ENCODE data around the gene ANTKMT. TPM values are rescaled to one million over a fixed set of nuclear protein-coding genes. Genes with fewer than 3 reads are reported as not detected.
A peak's percentile ranks its signal among the peaks of the same experiment; 100 is the strongest.

Gene ANTKMT
- polyA plus RNA-seq, 1 donor from 2014 or later: 73.4 TPM

DNA sequence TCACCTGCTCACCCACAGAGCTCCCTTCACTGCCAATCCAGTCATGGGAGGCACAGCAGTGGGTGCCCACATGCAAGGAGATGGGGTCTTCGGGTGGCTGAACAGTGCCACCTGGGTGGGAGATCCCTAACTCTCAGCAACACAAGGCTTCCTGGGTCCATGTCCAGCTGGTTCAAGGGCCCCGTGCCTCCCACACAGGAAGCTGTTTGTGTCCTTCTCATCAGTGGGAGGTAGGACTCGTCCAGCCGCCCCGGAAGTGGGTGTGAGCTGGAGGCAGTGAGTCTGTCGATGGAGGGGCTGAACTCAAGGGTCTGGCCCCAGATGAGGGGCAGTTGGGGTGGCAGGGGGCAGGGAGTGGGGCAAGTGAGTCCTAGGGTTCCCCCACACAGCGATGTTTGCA, 16.9 kb upstream of the ANTKMT start:
- no peak overlapping the region for H3K27ac ChIP-seq (ENCODE audit: low read length)
- peaks cover 49% of the 10 kb centered on the region for H4K20me1 ChIP-seq (ENCODE audit: insufficient read depth)
- no peaks in the 10 kb centered on the region for H3K36me3 ChIP-seq (ENCODE audit: insufficient read depth, low read length)
- peak overlapping the region; percentile 89 for H3K9ac ChIP-seq (ENCODE audit: low read length)
- peaks cover 31% of the 10 kb centered on the region for H3K27me3 ChIP-seq (ENCODE audit: insufficient read depth, low read depth, low read length)
- H3K9me3 ChIP-seq (ENCODE audit: low read length): no peaks in the 10 kb centered on the region
- peak overlapping the region; percentile 96 for H3K4me3 ChIP-seq (ENCODE audit: low read length)
- TF ChIP-seq EP300 (conservative IDR thresholded peaks at IDR 0.05; ENCODE audit: poor library complexity, severe bottlenecking): no peak
- TF ChIP-seq RAD21 (conservative IDR thresholded peaks at IDR 0.05): no peak
- no peak for TF ChIP-seq POLR2AphosphoS5 (IDR thresholded peaks at IDR 0.05)
- TF ChIP-seq, protein P1, sequence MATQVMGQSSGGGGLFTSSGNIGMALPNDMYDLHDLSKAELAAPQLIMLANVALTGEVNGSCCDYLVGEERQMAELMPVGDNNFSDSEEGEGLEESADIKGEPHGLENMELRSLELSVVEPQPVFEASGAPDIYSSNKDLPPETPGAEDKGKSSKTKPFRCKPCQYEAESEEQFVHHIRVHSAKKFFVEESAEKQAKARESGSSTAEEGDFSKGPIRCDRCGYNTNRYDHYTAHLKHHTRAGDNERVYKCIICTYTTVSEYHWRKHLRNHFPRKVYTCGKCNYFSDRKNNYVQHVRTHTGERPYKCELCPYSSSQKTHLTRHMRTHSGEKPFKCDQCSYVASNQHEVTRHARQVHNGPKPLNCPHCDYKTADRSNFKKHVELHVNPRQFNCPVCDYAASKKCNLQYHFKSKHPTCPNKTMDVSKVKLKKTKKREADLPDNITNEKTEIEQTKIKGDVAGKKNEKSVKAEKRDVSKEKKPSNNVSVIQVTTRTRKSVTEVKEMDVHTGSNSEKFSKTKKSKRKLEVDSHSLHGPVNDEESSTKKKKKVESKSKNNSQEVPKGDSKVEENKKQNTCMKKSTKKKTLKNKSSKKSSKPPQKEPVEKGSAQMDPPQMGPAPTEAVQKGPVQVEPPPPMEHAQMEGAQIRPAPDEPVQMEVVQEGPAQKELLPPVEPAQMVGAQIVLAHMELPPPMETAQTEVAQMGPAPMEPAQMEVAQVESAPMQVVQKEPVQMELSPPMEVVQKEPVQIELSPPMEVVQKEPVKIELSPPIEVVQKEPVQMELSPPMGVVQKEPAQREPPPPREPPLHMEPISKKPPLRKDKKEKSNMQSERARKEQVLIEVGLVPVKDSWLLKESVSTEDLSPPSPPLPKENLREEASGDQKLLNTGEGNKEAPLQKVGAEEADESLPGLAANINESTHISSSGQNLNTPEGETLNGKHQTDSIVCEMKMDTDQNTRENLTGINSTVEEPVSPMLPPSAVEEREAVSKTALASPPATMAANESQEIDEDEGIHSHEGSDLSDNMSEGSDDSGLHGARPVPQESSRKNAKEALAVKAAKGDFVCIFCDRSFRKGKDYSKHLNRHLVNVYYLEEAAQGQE (IDR thresholded peaks at IDR 0.05; ENCODE audit: borderline replicate concordance): no peak
- TF ChIP-seq TAF1 (IDR thresholded peaks at IDR 0.05; ENCODE audit: low read depth): no peak
- no peak for TF ChIP-seq EZH2 (IDR thresholded peaks at IDR 0.05; ENCODE audit: borderline replicate concordance, insufficient read depth, low read length, poor library complexity, severe bottlenecking)
- TF ChIP-seq, protein P2, sequence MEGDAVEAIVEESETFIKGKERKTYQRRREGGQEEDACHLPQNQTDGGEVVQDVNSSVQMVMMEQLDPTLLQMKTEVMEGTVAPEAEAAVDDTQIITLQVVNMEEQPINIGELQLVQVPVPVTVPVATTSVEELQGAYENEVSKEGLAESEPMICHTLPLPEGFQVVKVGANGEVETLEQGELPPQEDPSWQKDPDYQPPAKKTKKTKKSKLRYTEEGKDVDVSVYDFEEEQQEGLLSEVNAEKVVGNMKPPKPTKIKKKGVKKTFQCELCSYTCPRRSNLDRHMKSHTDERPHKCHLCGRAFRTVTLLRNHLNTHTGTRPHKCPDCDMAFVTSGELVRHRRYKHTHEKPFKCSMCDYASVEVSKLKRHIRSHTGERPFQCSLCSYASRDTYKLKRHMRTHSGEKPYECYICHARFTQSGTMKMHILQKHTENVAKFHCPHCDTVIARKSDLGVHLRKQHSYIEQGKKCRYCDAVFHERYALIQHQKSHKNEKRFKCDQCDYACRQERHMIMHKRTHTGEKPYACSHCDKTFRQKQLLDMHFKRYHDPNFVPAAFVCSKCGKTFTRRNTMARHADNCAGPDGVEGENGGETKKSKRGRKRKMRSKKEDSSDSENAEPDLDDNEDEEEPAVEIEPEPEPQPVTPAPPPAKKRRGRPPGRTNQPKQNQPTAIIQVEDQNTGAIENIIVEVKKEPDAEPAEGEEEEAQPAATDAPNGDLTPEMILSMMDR (IDR thresholded peaks at IDR 0.05; ENCODE audit: poor library complexity, severe bottlenecking): no peak
- no peak for TF ChIP-seq SMC3 (conservative IDR thresholded peaks at IDR 0.05; ENCODE audit: poor library complexity)
- no peak for TF ChIP-seq MXI1 (conservative IDR thresholded peaks at IDR 0.05; ENCODE audit: poor library complexity, severe bottlenecking)
- no peaks in the 10 kb centered on the region for H3F3A ChIP-seq (ENCODE audit: insufficient read depth, low read length, poor library complexity, severe bottlenecking)
- H2AFZ ChIP-seq (ENCODE audit: low read depth, low read length): no peak overlapping the region
- H3K79me2 ChIP-seq (replicated peaks; ENCODE audit: insufficient read depth, low read length): peaks cover 43% of the 10 kb centered on the region
- H3K9me2 ChIP-seq (ENCODE audit: insufficient read depth, low read length): no peaks in the 10 kb centered on the region
- H3K4me2 ChIP-seq (ENCODE audit: low read length): peak overlapping the region; percentile 87

DNA sequence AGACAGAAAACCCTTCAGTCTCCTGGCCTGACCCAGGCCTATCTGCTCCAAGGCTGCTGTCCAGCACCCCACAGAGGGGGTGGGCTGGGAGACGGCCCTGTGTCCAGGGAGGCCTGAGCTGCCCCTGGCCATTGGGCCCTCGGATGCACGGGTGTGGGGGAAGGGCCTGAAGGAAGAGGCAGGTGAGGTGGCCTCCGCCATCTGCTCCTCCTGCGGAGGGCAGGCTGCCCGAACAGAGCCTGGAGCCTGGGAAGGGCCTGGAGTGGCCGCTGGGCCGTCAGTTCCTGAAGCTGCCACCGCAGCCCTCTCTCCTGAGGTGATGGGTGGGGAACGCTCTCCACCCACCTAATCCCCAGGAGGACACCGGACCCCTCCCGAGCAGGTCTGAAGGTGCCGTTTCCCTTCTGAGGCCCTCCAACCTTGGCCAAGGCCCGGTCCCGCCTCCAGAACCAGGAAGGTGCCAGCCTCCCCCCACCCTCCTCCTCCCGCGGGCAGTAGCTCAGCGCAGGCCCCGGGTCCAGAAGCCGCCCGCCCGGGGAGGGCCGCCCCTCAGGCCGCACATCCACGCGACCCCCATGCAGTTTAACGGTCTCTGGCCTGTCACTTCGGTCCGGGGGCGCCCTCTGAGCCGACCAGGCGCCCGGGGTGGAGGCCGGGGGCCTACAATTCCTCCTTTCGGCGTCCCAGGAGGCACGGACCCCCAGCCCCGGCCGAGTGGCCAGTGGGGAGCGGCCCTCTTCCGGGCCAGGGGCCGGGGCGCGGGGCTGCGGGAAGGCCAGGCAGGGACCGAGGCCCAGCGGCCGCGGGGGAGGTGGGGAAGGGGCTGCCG, 16.2 kb upstream of the ANTKMT start:
- Histone ChIP-seq H3K4me3 (ENCODE audit: low read length) (peak overlapping the region; percentile 96), H4K20me1 (ENCODE audit: insufficient read depth) (peaks cover 45% of the 10 kb centered on the region), H3F3A (ENCODE audit: insufficient read depth, low read length, poor library complexity, severe bottlenecking) (no peaks in the 10 kb centered on the region), H3K4me2 (ENCODE audit: low read length) (peak overlapping the region; percentile 87), H3K36me3 (ENCODE audit: insufficient read depth, low read length) (no peaks in the 10 kb centered on the region), H3K9me2 (ENCODE audit: insufficient read depth, low read length) (no peaks in the 10 kb centered on the region), H2AFZ (ENCODE audit: low read depth, low read length) (no peak overlapping the region), H3K79me2 (replicated peaks; ENCODE audit: insufficient read depth, low read length) (peaks cover 43% of the 10 kb centered on the region), H3K27me3 (ENCODE audit: insufficient read depth, low read depth, low read length) (peaks cover 26% of the 10 kb centered on the region), H3K9ac (ENCODE audit: low read length) (peak overlapping the region; percentile 89), H3K9me3 (ENCODE audit: low read length) (no peaks in the 10 kb centered on the region), H3K27ac (ENCODE audit: low read length) (peak overlapping the region; percentile 34)
- TF ChIP-seq, protein P2 (IDR thresholded peaks at IDR 0.05; ENCODE audit: poor library complexity, severe bottlenecking): peak; percentile 13
- no peak for TF ChIP-seq TAF1 (IDR thresholded peaks at IDR 0.05; ENCODE audit: low read depth)
